ENCODE measurements around the gene CD5L. TPM values are rescaled to one million over a fixed set of nuclear protein-coding genes. Genes with fewer than 3 reads are reported as not detected.

The CD5L gene
- total RNA-seq (not detected in 2 replicates), polyA plus RNA-seq (not detected in 2 replicates)

GRCh38 chr1:157841708-157842107 is at the start of gene CD5L:
Gene CD5L (minus strand): TSS chr1:157841808. CDS start chr1:157841701, 107 bp downstream.
- H3K9me2 ChIP-seq (replicated peaks; ENCODE audit: insufficient read depth), result no peaks in the 10 kb centered on the region
- H4K20me1 ChIP-seq (ENCODE audit: insufficient read depth, poor library complexity, severe bottlenecking), result no peaks in the 10 kb centered on the region
- no peak within 1 kb of the TSS for H3K4me3 ChIP-seq
- no peaks in the 10 kb centered on the region for H3K27me3 ChIP-seq
- 68% methylated on average over 3 of the region's 3 CpGs for WGBS (ENCODE audit: low lambda C conversion rate, missing lambda C conversion rate)
- no peak within 1 kb of the TSS for H2AFZ ChIP-seq
- no peak for DNase-seq (ENCODE audit: low spot score)
- H3K79me2 ChIP-seq, result no peaks in the 10 kb centered on the region
- H3K27ac ChIP-seq, result no peak within 1 kb of the TSS
- H3K36me3 ChIP-seq (replicated peaks; ENCODE audit: insufficient read depth, low read depth), result no peaks in the 10 kb centered on the region
- H3K4me2 ChIP-seq, result no peak within 1 kb of the TSS
- H3K4me1 ChIP-seq (ENCODE audit: insufficient read depth), result no peaks in the 10 kb centered on the region
- TF ChIP-seq EZH2 (IDR thresholded peaks at IDR 0.05; ENCODE audit: borderline replicate concordance) (no peak), EZH2phosphoT487 (IDR thresholded peaks at IDR 0.05; ENCODE audit: low read depth, severe bottlenecking, unreplicated experiment) (no peak), CTCF (IDR thresholded peaks at IDR 0.05; ENCODE audit: poor library complexity) (no peak)
- H3K9me3 ChIP-seq (ENCODE audit: low read depth), result no peaks in the 10 kb centered on the region

- no peak for TF ChIP-seq EZH2phosphoT487 (IDR thresholded peaks at IDR 0.05; ENCODE audit: low read depth, severe bottlenecking, unreplicated experiment)
- Histone ChIP-seq H3K9me2 (replicated peaks; ENCODE audit: insufficient read depth) (no peaks in the 10 kb centered on the region), H3K27ac (no peak overlapping the region), H4K20me1 (ENCODE audit: insufficient read depth, poor library complexity, severe bottlenecking) (no peaks in the 10 kb centered on the region), H3K4me2 (no peak overlapping the region), H3K9me3 (ENCODE audit: low read depth) (no peaks in the 10 kb centered on the region), H3K4me1 (ENCODE audit: insufficient read depth) (no peaks in the 10 kb centered on the region), H3K79me2 (no peaks in the 10 kb centered on the region), H3K4me3 (no peak overlapping the region), H3K36me3 (replicated peaks; ENCODE audit: insufficient read depth, low read depth) (no peaks in the 10 kb centered on the region), H3K27me3 (no peaks in the 10 kb centered on the region), H2AFZ (no peak overlapping the region)
- DNase-seq (ENCODE audit: low spot score), result no peak
- 91% methylated on average over 2 of the region's 2 CpGs for WGBS (ENCODE audit: low lambda C conversion rate, missing lambda C conversion rate)
Observed at GRCh38 chr1:157882580-157882979, 41.0 kb upstream of the CD5L start.

GRCh38 chr1:157880621-157881020 is 39.0 kb upstream of the CD5L start:
- 72% methylated on average over 4 of the region's 4 CpGs for WGBS (ENCODE audit: low lambda C conversion rate, missing lambda C conversion rate)

GRCh38 chr1:157878059-157878458 is 36.5 kb upstream of the CD5L start:
- no peaks in the 10 kb centered on the region for H3K9me3 ChIP-seq (ENCODE audit: low read depth)
- no peaks in the 10 kb centered on the region for H3K79me2 ChIP-seq
- no peak overlapping the region for H3K4me2 ChIP-seq
- H3K36me3 ChIP-seq (replicated peaks; ENCODE audit: insufficient read depth, low read depth), result no peaks in the 10 kb centered on the region
- H3K27ac ChIP-seq, result no peak overlapping the region
- DNase-seq (ENCODE audit: low spot score), result peak; percentile 51
- no peaks in the 10 kb centered on the region for H3K4me1 ChIP-seq (ENCODE audit: insufficient read depth)
- H2AFZ ChIP-seq, result no peak overlapping the region
- no peaks in the 10 kb centered on the region for H3K27me3 ChIP-seq
- H3K4me3 ChIP-seq, result no peak overlapping the region
- TF ChIP-seq CTCF (IDR thresholded peaks at IDR 0.05; ENCODE audit: poor library complexity) (peak; percentile 53), EZH2 (IDR thresholded peaks at IDR 0.05; ENCODE audit: borderline replicate concordance) (no peak), EZH2phosphoT487 (IDR thresholded peaks at IDR 0.05; ENCODE audit: low read depth, severe bottlenecking, unreplicated experiment) (no peak)
- 52% methylated on average over 4 of the region's 4 CpGs for WGBS (ENCODE audit: low lambda C conversion rate, missing lambda C conversion rate)
- H4K20me1 ChIP-seq (ENCODE audit: insufficient read depth, poor library complexity, severe bottlenecking), result no peaks in the 10 kb centered on the region
- no peaks in the 10 kb centered on the region for H3K9me2 ChIP-seq (replicated peaks; ENCODE audit: insufficient read depth)

More at GRCh38 chr1:157880621-157881020, 39.0 kb upstream of the CD5L start:
- H3K4me2 ChIP-seq, result no peak overlapping the region
- no peaks in the 10 kb centered on the region for H3K79me2 ChIP-seq
- no peaks in the 10 kb centered on the region for H4K20me1 ChIP-seq (ENCODE audit: insufficient read depth, poor library complexity, severe bottlenecking)
- H3K36me3 ChIP-seq (replicated peaks; ENCODE audit: insufficient read depth, low read depth), result no peaks in the 10 kb centered on the region
- H3K9me3 ChIP-seq (ENCODE audit: low read depth), result no peaks in the 10 kb centered on the region
- no peak overlapping the region for H3K4me3 ChIP-seq
- no peak overlapping the region for H3K27ac ChIP-seq
- DNase-seq (ENCODE audit: low spot score), result no peak
- H2AFZ ChIP-seq, result no peak overlapping the region
- TF ChIP-seq EZH2phosphoT487 (IDR thresholded peaks at IDR 0.05; ENCODE audit: low read depth, severe bottlenecking, unreplicated experiment), result no peak
- no peak for TF ChIP-seq EZH2 (IDR thresholded peaks at IDR 0.05; ENCODE audit: borderline replicate concordance)
- TF ChIP-seq CTCF (IDR thresholded peaks at IDR 0.05; ENCODE audit: poor library complexity), result no peak
- H3K9me2 ChIP-seq (replicated peaks; ENCODE audit: insufficient read depth), result no peaks in the 10 kb centered on the region
- H3K4me1 ChIP-seq (ENCODE audit: insufficient read depth), result no peaks in the 10 kb centered on the region
- no peaks in the 10 kb centered on the region for H3K27me3 ChIP-seq

Data from hepatocyte (in vitro differentiated cells).